ENCODE data around the gene SPDEF.

Gene SPDEF

GRCh38 chr6:34523441-34524206, 32.5 kb downstream of the SPDEF start:
- H3K27me3 ChIP-seq (ENCODE audit: low read depth, low read length) = no peaks in the 10 kb centered on the region
- H3K36me3 ChIP-seq (ENCODE audit: control insufficient read depth in 1 of 2, insufficient read depth in 2 of 2, low read length in 2 of 2) = no peaks in the 10 kb centered on the region
- no peak overlapping the region for H3K27ac ChIP-seq (ENCODE audit: low read length)
- no peak overlapping the region for H3K4me3 ChIP-seq (ENCODE audit: low read depth in 1 of 2, low read length in 2 of 2)
- H3K4me1 ChIP-seq (ENCODE audit: control insufficient read depth in 1 of 2, insufficient read depth in 2 of 2, low read length in 2 of 2) = peaks cover 0 to 6% of the 10 kb centered on the region in 2 donors
- H3K9me3 ChIP-seq (ENCODE audit: control insufficient read depth in 1 of 2, low read length in 2 of 2) = no peaks in the 10 kb centered on the region

DNA sequence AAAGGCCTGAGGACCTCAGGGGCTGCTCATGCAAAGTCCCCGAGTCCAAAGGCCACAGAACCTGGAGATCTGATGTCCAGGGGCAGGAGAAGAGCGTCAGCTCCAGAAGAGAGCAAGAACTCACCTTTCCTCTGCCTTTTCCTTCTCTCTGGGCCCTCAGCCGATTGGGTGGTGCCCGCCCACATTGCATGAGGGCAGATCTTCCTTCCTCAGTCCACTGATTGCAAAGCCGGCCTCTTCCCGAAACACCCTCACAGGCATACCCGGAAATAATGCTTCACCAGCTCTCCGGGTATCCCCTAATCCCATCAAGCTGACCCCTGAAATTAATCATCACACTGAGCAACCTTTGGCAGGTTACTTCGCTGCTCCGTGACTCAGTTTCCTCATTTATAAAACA, 33.4 kb downstream of the SPDEF start:
- Histone ChIP-seq H3K36me3 (ENCODE audit: control insufficient read depth in 1 of 2, insufficient read depth in 2 of 2, low read length in 2 of 2) (no peaks in the 10 kb centered on the region), H3K27ac (ENCODE audit: low read length) (no peak overlapping the region), H3K9me3 (ENCODE audit: control insufficient read depth in 1 of 2, low read length in 2 of 2) (no peaks in the 10 kb centered on the region), H3K27me3 (ENCODE audit: low read depth, low read length) (no peaks in the 10 kb centered on the region), H3K4me1 (ENCODE audit: control insufficient read depth in 1 of 2, insufficient read depth in 2 of 2, low read length in 2 of 2) (peaks cover 0 to 6% of the 10 kb centered on the region in 2 donors), H3K4me3 (ENCODE audit: low read depth in 1 of 2, low read length in 2 of 2) (no peak overlapping the region)

DNA sequence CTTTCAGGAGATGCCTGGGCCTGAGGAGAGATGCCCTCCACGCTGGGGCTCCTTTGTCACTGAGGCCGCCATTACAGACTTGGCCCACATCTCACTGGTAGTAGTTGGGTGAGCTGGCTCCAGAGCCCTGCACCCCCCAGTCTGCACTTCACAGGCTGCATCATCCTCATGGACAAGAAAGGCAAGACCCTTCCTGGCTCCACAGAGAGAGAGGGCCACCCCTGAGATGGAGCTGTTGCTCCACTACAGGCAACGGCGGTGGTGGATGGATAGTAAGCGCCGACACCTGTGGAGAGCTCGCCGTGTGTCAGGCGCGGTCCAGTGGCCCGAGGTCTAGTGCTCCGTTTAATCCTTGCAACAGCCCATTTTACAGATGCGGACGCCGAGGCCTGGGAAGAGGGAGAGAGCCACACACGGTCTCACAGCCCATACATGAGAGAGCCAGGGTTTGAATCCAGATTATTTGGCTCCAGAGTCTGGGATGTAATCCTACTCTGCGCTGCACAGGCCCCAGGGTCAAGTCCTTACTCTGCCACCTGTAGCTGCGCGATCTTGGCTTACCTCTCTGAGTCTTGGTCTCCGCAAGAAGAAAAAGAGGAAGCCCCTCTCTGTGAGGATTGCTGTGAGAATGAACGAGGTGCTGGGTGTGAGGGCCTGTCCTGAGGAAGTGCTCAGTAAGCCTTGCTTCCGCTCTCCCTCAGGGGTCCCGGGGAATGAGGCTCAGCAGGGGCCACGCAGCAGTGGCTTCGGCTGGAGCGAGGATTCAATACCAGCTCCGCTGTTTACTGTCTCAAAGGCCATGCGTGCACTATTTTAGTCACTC, 34.5 kb downstream of the SPDEF start:
- H3K4me1 ChIP-seq (ENCODE audit: control insufficient read depth in 1 of 2, insufficient read depth in 2 of 2, low read length in 2 of 2) = peaks cover 0 to 6% of the 10 kb centered on the region in 2 donors
- H3K4me3 ChIP-seq (ENCODE audit: low read depth in 1 of 2, low read length in 2 of 2) = no peak overlapping the region
- H3K9me3 ChIP-seq (ENCODE audit: control insufficient read depth in 1 of 2, low read length in 2 of 2) = no peaks in the 10 kb centered on the region
- H3K27ac ChIP-seq (ENCODE audit: low read length) = no peak overlapping the region
- H3K36me3 ChIP-seq (ENCODE audit: control insufficient read depth in 1 of 2, insufficient read depth in 2 of 2, low read length in 2 of 2) = no peaks in the 10 kb centered on the region
- H3K27me3 ChIP-seq (ENCODE audit: low read depth, low read length) = no peaks in the 10 kb centered on the region

DNA sequence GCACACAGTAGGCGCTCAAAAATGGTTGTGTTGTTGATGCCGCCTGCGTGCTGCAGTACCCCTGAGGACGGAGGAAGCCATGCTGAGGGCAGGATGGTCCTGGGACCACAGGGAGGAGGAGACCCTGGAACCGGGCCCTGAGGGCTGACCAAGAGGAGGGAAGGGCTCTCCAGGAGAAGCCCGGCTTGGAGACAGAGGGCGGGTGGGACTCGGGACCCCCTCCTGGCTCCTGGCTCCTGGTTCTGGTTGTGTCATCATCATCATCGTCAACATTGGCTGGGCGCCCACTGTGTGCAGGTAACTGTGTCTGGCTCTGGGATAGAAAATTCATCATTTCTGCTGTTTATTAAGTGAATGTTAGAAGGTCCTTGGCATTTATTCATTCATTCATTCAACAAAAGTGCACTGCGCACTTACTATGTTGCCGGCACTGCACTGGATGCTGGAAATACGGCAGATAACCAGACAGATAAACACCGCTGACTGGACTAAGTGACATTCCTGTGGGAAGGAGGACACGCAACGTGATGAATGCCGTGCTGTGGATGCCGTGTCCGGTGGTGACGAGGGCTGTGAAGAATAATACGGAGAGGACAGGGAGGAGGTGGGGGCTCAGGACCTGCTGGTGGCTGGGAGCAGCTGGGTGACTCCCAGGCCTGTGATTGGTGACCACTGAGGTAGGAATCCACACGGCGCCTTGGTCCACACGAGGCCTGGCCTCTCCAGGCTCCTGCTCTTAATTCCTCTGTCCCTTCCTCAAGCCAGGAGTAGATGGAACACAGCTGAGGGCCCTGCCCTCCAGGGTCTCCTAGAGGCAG, 35.3 kb downstream of the SPDEF start:
- Histone ChIP-seq H3K9me3 (ENCODE audit: control insufficient read depth in 1 of 2, low read length in 2 of 2) (no peaks in the 10 kb centered on the region), H3K36me3 (ENCODE audit: control insufficient read depth in 1 of 2, insufficient read depth in 2 of 2, low read length in 2 of 2) (no peaks in the 10 kb centered on the region), H3K27ac (ENCODE audit: low read length) (no peak overlapping the region), H3K4me3 (ENCODE audit: low read depth in 1 of 2, low read length in 2 of 2) (no peak overlapping the region), H3K4me1 (ENCODE audit: control insufficient read depth in 1 of 2, insufficient read depth in 2 of 2, low read length in 2 of 2) (no peaks in the 10 kb centered on the region), H3K27me3 (ENCODE audit: low read depth, low read length) (no peaks in the 10 kb centered on the region)

GRCh38 chr6:34519971-34520644, 36.0 kb downstream of the SPDEF start:
- H3K9me3 ChIP-seq (ENCODE audit: control insufficient read depth in 1 of 2, low read length in 2 of 2) = no peaks in the 10 kb centered on the region
- no peaks in the 10 kb centered on the region for H3K4me1 ChIP-seq (ENCODE audit: control insufficient read depth in 1 of 2, insufficient read depth in 2 of 2, low read length in 2 of 2)
- no peak overlapping the region for H3K27ac ChIP-seq (ENCODE audit: low read length)
- H3K36me3 ChIP-seq (ENCODE audit: control insufficient read depth in 1 of 2, insufficient read depth in 2 of 2, low read length in 2 of 2) = no peaks in the 10 kb centered on the region
- H3K27me3 ChIP-seq (ENCODE audit: low read depth, low read length) = no peaks in the 10 kb centered on the region
- H3K4me3 ChIP-seq (ENCODE audit: low read depth in 1 of 2, low read length in 2 of 2) = no peak overlapping the region

DNA sequence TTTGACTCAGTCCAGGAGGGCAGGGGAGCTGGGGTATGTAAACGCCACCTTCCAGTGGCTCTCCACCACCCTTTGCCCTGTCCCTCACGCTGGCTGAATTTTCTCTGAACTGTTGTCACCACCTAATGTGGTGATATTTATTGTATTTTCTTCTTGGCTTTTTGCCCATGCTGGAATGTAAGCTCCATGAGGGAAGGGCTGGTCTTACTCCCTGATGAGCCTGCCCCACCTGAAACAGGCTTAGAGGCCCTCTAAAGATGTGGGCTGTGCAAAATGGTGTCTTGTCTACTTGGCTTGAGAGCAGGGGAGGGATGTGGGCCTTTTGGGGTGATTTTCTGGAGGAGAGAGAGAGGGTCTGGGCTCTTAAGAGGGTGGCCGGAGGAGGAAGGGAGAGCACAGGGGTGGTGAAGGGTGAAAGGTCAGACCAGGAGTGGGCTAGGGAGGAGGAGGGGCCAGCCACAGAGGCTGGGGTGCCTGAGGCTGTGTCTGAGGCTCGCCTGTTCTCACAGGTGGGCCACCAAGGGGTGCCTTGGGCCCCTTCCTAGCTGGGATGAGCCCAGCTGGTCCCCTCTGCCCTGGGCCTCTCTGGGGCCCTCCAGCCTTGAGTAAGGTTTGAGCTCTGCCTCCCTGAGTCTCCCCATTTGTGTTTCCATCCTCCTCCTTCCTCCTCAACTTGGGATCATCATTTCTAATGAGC, 37.3 kb downstream of the SPDEF start:
- Histone ChIP-seq H3K4me3 (ENCODE audit: low read depth in 1 of 2, low read length in 2 of 2) (no peak overlapping the region), H3K36me3 (ENCODE audit: control insufficient read depth in 1 of 2, insufficient read depth in 2 of 2, low read length in 2 of 2) (no peaks in the 10 kb centered on the region), H3K4me1 (ENCODE audit: control insufficient read depth in 1 of 2, insufficient read depth in 2 of 2, low read length in 2 of 2) (no peaks in the 10 kb centered on the region), H3K27me3 (ENCODE audit: low read depth, low read length) (no peaks in the 10 kb centered on the region), H3K27ac (ENCODE audit: low read length) (no peak overlapping the region), H3K9me3 (ENCODE audit: control insufficient read depth in 1 of 2, low read length in 2 of 2) (no peaks in the 10 kb centered on the region)

- Histone ChIP-seq H3K27ac (ENCODE audit: low read length) (no peak overlapping the region), H3K4me1 (ENCODE audit: control insufficient read depth in 1 of 2, insufficient read depth in 2 of 2, low read length in 2 of 2) (no peaks in the 10 kb centered on the region), H3K36me3 (ENCODE audit: control insufficient read depth in 1 of 2, insufficient read depth in 2 of 2, low read length in 2 of 2) (no peaks in the 10 kb centered on the region)
These were observed 38.2 kb downstream of the SPDEF start for GRCh38 chr6:34517966-34518365.

DNA sequence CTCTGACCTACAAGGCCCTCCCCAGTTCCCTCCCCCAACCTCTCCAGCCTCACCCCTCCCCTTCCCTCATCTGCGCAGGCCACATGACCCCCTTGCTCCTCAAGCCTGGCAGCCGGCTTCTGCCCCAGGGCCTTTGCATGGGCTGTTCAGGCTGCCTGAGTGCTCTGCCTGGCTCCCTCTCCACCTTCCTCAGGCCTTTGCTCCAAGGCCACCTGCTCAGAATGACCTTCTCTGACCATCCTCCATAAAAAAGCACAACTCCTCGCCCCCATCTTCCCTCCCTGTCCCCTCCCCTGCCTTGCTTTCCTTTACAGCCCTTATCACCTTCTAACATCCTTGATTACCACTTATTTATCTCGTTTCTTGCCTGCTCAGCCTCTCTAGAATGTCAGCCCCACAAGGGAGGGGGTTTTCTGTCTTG, 38.7 kb downstream of the SPDEF start:
- Histone ChIP-seq H3K4me3 (ENCODE audit: low read depth in 1 of 2, low read length in 2 of 2) (no peak overlapping the region), H3K4me1 (ENCODE audit: control insufficient read depth in 1 of 2, insufficient read depth in 2 of 2, low read length in 2 of 2) (no peaks in the 10 kb centered on the region), H3K36me3 (ENCODE audit: control insufficient read depth in 1 of 2, insufficient read depth in 2 of 2, low read length in 2 of 2) (no peaks in the 10 kb centered on the region), H3K9me3 (ENCODE audit: control insufficient read depth in 1 of 2, low read length in 2 of 2) (no peaks in the 10 kb centered on the region), H3K27ac (ENCODE audit: low read length) (no peak overlapping the region), H3K27me3 (ENCODE audit: low read depth, low read length) (no peaks in the 10 kb centered on the region)

More at GRCh38 chr6:34517966-34518365, 38.2 kb downstream of the SPDEF start:
- Histone ChIP-seq H3K27me3 (ENCODE audit: low read depth, low read length) (no peaks in the 10 kb centered on the region), H3K4me3 (ENCODE audit: low read depth in 1 of 2, low read length in 2 of 2) (no peak overlapping the region), H3K9me3 (ENCODE audit: control insufficient read depth in 1 of 2, low read length in 2 of 2) (no peaks in the 10 kb centered on the region)

DNA sequence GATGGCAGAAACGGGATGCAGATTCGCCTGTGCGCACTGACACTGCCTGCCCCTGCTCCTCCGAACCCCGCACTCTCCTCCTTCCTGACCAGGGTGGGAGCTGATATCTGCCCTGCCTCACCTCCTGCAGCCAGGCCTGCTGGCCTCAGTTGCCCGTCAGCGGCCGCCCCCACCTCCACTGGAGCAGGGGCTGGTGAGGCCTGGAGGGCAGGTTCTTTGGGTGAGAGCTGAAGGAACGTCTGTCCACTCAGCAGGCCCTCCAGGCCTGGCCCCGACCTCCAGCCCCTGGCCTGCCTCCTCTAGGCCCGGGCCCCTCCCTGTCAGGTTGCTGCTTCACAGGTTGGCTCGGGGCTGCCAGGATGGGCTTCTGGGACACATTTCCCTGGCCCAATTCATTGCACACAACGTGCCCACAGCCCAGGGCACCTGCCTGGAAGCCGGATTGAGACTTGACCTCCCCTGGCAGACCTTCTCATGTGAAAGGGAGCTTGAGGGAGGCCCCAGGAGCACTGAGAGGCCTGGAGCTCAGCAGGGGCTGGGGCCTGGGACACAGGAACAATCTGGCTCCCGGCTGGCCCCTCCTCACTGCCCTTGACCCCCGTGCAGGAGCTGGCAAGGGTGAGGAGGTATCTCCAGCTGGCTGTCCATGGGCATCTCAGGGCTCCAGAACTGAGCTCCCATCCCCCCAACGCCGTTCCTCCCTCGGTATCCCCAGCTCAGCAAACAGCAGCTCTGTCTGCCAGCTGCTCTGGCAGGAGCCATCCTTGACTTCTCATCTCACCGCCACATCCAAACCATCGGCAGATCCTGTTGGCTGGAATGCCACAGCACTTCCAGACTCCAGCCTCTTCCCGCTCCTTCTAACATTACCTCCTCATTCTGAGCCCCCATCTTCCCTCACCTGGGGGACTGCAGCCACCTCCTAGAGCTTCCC, 39.5 kb downstream of the SPDEF start:
- H3K4me1 ChIP-seq (ENCODE audit: control insufficient read depth in 1 of 2, insufficient read depth in 2 of 2, low read length in 2 of 2) = no peaks in the 10 kb centered on the region
- no peaks in the 10 kb centered on the region for H3K27me3 ChIP-seq (ENCODE audit: low read depth, low read length)
- H3K27ac ChIP-seq (ENCODE audit: low read length) = no peak overlapping the region
- H3K36me3 ChIP-seq (ENCODE audit: control insufficient read depth in 1 of 2, insufficient read depth in 2 of 2, low read length in 2 of 2) = no peaks in the 10 kb centered on the region
- H3K4me3 ChIP-seq (ENCODE audit: low read depth in 1 of 2, low read length in 2 of 2) = no peak overlapping the region
- no peaks in the 10 kb centered on the region for H3K9me3 ChIP-seq (ENCODE audit: control insufficient read depth in 1 of 2, low read length in 2 of 2)
